HG03354 (cell line): Measurements from ENCODE around the gene PARN.
"Not testable (repeated sequence)": the region's sequence is repeated elsewhere in the genome, so short reads cannot be mapped to it uniquely, and the experiment has no call there.

ENCODE experiments used
- ATAC-seq: cut with Tn5 transposase; IDR thresholded peaks from one replicate; pipeline ENCODE4 v1.9.1; 2021; ENCODE audit warnings: mild to moderate bottlenecking; ENCODE audit not compliant: unreplicated experiment, poor library complexity, severe bottlenecking

The PARN gene

DNA sequence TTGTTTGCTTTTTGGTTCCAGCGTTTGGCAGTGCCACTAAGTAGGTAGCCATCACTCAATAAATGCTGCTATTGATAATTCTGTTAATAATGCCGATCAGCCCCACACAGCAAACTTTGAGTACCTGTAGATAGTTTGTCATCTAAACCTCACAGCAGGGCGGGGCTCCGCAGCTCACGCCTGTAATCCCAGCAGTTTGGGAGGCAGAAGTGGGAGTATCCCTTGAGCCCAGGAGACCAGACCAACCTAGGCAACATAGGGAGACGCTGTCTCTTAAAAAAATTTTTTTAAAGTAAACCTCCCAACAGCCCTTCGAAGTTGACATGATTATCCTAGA lies 4.3 kb upstream of the PARN start:
- no peak for ATAC-seq

DNA sequence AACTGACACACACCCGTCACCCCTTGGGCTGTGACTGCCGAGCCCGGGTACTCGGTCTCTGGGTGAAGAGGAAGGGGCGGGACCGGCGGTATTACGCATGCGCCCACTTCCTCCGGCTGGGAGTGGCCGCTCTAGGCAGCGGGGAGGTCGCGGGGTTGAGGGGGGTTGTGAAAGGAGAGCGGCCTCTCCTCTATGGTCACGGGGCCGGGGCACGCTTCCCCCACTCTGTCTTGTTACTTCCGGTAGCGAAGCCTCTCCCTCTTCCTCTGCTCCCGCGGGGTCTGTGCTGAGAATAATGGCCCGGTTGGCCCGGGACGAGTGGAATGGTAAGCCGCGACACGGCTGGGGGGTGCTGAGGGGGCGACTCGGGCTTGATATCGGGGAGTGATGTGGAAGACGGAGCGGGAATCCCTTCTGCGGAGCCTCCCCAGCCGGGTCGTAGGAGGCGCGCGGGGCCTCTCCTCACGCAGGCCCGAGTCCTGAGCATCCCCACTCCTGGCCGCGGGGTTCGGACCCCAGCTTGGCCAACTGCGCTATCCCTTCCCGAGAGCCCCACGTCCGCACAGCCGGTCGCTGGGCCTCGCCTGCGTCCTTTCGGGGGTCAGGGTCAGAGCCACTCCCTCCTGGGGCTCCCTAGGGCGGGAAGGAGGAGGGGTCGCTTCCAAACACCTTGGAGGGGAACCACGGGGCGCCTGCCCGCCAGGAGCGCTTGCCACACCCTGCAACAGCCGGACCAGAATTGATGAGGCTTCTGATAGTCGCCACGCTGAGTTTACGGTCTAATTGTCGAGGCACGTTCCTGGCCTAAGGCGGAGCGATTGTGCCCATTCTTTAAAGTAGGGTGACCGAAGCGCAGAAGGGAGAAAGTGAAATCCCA lies 2.9 kb upstream of the PARN start, which contains the start of gene BFAR:
BFAR (plus strand) TSS at position 259 of the 877 bp plus-strand sequence. CDS start 11,396 bp downstream, outside the sequence.
- ATAC-seq = peak; percentile 78

DNA sequence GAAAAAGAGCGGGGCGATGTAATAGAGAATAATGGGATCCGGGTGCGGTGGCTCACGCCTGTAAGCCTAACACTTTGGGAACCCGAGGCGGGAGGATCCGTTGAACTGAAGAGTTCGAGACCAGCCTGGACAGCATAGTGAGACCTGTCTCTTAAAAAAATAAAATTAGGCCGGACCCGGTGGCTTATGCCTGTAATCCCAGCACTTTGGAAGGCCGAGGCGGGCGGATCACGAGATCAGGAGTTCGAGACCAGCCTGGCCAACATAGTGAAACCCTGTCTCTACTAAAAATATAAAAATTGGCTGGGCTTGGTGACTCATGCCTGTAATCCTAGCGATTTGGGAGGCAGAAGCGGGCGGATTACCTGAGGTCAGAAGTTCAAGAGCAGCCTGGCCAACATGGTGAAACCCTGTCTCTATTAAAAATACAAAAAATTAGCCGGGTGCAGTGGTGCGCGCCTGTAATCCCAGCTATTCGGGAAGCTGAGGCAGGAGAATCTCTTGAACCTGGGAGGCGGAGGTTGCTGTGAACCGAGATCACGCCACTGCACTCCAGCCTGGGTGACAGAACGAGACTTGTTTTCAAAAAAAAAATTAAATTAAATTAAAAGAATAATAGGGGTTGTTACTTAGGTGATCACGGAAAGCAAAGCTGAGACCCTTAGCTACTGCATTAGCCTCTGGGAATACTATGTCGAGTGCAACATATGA lies 715 bp upstream of the PARN start:
- ATAC-seq = not testable (repeated sequence)

DNA sequence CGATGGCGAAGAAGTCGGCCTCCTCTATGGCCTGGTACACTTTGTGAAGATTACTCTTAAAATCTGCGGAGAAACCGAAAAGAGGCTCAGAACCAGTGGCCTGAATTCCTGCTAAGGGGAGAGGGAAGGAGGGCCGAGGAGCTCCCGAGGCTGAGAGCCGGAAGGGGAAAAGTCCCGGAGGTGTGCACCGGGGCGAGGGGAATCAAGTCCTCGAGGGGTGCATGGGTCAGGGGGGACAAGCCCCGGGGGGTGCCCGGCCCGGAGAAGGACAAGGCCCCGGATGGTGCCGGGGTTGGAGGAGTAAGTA lies 495 bp downstream of the PARN start:
- ATAC-seq = no peak

DNA sequence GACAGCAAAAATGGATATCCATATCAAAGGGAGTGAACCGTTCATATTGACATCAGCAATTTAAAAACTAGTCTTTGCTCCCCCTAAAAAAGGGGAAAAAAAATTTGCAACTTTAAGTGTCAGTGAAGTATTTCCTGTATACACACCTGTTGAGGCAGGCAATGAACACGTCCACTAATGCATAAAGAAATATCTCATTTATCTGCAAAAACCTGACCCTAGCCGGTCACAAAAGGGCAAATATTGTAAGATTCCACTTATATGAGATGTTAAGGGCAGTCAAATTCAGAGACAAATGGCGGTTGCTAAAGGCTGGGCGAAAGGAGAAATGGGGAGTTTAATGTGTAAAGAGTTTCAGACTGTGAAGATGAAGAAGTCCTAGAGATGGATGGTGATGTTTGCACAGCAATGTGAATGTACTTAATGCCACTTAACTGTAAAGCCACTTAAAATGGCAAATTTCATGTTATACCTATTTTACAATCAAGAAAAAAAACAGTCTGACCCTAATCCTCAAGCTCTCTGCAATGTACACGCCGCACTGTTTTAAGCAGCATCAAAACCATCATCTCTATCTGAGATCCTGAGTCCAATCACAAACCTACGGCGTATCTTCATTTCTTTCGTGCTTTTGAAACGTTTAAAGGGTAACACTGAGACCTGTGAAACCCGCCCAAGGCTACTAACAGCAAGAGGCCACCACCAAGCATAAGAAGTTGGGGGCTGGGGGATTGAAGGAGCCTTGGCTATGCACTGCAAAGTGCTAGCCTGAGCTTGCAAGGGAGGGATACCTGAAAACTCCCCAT lies 1.1 kb downstream of the PARN start:
- ATAC-seq = no peak

DNA sequence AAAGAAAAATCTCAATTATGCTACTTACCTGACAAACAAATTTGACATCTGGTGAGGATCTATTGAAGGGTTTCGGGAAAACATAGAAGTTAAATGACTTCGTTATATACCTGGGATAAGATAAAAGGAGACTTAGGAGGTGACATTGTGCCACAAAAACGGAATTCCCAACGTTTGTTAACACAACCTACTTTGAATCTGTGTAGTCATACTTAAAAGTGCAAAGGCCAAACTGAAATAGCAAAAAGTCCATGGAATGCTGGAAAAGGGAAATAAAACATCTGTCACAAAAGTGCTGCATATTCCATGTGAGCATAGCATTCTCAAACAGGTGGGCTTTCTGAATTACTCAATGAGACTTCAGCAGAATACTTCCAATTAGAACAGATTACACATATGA lies 3.0 kb downstream of the PARN start:
- no peak for ATAC-seq

DNA sequence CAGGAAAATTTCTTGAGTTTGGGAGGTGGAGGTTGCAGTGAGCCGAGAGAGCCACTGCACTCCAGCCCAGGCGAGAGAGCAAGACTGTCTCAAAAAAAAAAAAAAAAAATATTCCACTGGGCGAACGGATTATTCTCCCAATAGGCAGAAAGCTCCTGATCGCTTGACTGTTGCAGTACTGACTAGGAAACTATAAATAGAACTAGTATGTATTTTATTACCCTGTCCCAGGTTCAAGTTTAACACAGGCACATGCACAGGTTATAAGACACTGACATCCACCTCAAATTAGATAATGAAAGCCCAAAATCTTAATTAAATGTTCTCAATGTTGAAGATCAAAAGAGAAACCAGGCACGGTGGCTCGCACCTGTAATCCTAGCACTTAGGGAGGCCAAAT lies 11.5 kb downstream of the PARN start:
- ATAC-seq = no peak

DNA sequence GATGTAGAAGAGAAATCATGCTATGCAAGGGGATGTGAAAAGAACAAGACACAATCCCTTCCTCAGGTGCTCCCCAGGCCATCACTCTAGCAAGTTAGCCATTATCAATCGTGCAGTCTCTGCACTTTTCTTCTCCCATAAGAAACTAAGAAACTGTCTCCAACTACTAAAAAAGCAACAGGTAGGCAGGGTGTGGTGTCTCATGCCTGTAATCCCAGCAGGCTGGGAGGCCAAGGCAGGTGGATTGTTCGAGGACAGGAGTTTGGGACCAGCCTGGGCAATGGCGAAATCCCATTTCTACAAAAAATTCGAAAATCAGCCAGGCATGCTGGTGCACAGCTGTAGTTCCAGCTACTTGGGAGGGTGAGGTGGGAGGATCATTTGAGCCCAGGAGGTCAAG lies 13.8 kb downstream of the PARN start:
- no peak for ATAC-seq

DNA sequence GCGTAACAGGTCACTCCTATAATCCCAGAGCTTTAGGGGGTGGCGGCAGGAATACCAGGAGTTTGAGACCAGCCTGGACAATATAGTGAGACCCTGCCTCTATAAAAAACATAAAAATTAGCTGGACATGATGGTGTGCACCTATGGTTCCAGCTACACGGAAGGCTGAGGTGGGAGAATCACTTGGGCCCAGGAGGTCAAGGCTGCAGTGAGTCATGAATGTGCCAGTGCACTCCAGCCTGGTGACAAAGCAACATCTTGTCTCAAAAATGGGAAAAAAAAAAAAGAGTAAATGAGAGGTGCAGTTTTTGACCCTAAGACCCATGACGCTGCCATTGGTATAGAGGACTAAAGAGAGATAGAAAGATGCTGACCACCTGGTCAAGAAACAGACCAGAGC lies 16.1 kb downstream of the PARN start:
- ATAC-seq = no peak

DNA sequence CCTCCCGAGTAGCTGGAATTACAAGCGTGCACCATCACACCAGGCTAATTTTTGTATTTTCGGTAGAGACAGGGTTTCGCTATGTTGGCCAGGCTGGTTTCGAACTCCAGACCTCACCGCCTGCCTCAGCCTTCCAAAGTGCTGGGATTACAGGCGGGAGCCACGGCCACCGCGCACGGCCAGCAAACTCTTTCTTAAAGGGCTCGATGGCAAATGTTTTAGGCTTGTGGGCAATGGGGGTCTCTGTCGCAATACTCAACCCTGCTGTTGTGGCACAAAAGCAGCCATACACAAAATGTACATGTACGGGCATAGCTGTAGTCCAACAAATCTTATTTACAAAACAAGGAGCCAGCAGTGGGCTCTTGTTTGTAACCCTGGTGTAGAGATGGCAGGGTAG lies 18.4 kb downstream of the PARN start:
- no peak for ATAC-seq

DNA sequence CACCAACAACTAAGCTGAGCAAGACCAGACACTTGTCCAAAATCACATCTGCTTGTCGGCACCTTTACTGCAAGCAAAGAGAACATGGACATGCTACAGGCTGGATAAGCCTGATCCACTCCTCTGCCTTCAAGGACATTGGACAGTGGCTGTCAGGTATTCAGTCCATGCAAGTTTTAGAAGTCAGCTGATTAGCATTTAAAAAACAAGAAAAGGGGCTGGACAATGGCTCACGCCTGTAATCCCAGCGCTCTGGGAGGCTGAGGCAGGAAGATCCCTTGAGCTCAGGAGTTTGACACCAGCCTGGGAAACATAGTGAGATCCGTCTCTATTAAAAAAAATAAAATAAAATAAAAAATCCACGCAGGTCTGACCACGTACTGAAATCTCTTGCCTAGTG lies 20.3 kb downstream of the PARN start:
- ATAC-seq = no peak

DNA sequence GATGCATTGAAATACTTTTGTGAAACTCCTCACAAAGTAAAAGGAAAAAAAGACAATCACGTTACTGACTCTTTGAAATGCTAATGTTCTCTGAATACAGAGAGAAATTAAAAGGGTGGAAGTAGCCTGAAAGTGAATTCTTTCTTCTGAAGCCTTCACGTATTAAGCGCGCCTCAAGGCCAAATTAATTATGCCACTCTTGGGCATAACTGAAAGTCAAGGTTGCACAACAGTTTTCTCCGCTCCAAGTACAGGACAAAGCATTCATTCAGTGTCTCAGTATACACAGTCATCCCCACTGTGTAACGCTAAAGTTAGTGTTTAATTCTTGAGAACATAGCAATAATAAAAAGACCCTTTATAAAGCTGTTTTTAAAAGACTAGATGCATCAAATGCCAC lies 21.5 kb downstream of the PARN start:
- no peak for ATAC-seq

DNA sequence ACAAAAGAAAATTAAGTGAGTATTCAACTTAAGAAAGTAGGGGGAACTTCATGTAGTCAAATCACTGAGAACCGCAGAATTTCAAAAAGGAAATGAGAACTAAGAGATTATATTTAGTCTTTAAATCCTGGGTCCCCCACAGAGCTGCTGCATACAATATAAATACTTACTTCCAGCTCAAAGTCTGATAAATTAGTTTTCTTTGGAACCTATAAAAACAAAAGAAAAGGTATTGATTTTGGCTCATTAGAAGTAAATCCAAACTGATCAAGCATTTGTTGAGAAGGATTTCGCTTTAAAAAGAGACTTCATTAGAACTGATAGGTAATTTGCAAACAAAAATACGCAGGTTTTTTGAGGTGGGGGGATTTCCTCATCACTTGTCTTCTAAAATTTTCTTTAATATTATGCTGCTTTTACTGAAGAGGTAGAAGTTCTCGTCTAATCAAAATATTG lies 21.9 kb downstream of the PARN start:
- ATAC-seq = peak; percentile 60

DNA sequence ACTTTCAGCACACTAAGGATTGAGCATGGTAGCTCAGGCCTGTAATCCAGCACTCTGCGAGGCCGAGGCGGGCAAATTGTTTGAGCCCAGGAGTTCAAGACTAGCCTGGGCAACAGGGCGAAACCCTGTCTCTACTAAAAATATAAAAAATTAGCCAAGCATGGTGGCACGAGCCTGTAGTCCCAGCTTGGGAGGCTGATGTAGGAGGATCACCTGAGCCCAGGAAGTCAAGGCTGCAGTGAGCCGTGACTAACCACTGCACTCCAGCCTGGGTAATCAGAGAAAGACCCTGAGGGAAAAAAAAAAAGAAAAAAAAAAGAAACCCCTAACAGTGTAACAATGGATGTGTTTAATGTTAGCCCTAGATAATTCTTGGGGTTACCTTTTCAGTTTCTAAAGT lies 24.0 kb downstream of the PARN start:
- no peak for ATAC-seq

DNA sequence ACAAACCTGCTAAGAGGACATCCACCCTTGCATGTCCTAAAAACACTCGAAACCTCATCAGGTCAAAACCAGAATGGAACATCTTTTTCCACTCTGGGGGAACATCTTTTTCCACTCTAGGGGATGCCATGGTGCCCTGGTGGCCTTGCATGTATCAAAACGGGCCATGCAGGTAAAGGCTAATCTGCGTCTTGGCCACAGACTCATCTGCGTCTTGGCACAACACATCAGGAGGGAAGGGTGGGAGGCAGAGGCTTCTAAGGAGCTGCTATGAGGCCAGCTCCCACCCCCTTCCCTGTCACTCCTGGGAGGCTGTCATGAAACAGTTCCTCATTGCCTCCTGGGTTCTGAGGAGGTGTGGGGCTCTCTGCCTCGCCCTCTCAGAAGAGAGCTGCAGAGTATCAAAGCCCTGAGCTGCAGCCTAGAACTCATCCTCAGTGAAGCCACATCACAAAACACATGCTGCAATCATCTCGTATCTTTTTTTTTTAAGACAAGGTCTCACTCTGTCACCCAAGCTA lies 27.6 kb downstream of the PARN start:
- no peak for ATAC-seq

DNA sequence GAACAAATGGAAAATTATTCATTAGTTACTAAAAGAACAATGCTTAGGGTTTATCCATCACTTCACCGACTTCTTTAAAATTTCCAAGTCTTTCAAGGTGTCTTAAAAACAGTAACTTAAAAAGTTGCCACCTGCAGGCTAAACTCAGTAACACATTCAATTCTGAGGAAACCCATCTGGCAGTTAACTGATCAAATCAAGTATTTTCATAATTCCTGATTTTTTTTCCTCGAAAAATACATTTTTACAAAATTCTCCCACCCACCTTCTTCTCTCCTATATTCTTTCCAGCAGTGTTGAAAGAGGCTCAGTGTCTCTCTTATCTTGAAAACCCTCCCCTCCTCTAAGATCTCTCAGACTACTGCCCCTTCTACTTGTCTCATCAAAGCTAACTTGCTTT lies 29.9 kb downstream of the PARN start:
- ATAC-seq = no peak

DNA sequence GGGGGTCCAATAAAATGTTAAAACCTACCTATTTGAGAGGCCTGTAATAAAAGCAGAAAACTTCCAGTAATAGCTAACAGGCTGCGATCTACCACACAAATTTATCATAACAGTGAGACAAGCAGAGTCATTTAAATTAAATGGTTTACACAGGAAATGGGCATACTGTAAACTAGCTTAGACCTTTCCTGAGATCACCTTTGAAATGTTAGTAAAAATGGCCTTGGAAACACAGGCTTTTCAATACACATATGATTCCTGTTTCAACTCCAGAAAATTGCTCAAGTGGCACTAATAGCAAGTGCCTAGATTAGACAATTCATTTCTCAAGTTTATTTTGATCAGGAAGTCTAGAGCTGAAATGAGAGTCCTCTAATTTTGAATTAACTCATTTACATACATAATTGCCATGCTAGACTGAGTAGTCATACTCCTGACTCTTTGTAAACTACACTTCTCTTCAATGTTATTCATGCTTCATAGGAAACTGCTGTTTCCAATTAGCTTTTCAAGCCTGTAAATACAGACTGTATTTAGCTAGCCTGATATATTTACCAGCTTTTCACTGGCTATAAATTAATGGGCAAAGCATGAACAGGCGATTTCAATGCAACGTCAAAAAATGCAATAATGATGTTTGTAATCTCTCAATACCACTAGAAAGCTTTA lies 43.3 kb downstream of the PARN start:
- no peak for ATAC-seq

DNA sequence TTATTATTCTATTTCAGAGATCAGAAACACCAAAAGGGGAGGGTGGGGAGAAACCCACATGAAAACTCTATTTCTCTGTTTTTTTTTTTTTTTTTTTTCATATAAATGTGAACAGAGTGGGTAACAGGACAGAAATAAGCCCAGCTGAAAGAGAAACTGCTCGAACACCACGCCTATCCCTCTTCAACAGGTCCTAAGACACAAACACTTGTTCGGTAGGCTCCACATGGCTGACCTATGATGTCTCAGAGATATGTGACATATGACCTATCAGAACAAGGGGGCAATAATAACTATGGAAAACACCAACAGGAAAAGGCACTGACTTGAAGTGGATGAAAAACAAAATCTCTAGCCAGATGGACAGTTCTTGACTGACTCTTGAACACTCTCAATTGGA lies 44.8 kb downstream of the PARN start:
- ATAC-seq = no peak

DNA sequence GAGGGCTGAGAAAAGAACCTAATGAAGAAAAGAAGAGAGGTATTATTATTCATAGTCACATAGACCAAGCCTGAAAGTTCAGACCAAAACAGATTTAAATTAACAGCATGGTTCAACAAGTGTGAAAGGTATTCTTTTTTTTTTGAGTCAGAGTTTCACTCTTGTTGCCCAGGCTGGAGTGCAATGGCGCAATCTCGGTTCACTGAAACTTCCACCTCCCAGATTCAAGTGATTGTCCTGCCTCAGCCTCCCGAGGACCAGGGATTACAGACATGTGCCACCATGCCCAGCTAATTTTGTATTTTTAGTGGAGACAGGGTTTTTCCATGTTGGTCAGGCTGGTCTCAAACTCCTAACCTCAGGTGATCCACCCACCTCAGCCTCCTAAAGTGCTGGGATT lies 49.1 kb downstream of the PARN start:
- not testable (repeated sequence) for ATAC-seq

DNA sequence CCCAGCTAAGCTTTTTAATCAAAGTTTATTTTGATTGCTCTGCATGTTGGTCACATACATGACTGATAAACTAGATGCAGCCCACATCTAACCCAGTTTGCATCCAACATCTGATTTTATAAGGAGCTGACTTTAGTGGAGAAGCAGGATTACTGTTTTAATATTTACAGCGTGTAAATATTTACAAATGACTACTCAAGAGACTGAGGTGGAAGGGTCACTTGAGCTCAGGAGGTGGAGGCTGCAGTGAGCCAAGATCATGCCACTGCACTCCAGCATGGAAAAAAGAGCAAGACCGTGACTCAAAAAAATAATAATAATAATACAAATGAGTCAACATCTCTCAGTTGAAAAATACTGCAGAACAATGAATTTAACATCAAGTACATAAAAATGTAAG lies 50.8 kb downstream of the PARN start:
- ATAC-seq = no peak
